ENCODE measurements around the gene ANTXR2. TPM values are rescaled to one million over a fixed set of nuclear protein-coding genes. Genes with fewer than 3 reads are reported as not detected.

Gene ANTXR2
- total and polyA plus RNA-seq, 2 of the 8 experiments (the other 6 are each of a cell fraction or from before 2014, with no cell fraction given) = 1.1 to 7.5 TPM

GRCh38 chr4:80069108-80069836 lies 3.8 kb downstream of the ANTXR2 start:
- Histone ChIP-seq H3K27me3 (replicated peaks in 1 of 4; ENCODE audit: control insufficient read depth in 3 of 4, extremely low read depth in 1 of 4, insufficient read depth in 3 of 4, low read length in 3 of 4) (peaks cover 0 to 7% (median 0%) of the 10 kb centered on the region in 4 experiments; a peak in 2 of 7 replicates), H3K9ac (replicated peaks in 1 of 4; ENCODE audit: extremely low read depth in 1 of 4, low read depth in 3 of 4, low read length in 3 of 4) (no peak overlapping the region), H3K27ac (ENCODE audit: low read depth, low read length) (no peak overlapping the region), H3K4me1 (replicated peaks in 1 of 4; ENCODE audit: control insufficient read depth in 3 of 4, insufficient read depth in 4 of 4, low read length in 3 of 4) (peaks cover 0 to 3% (median 1%) of the 10 kb centered on the region in 4 experiments; a peak in 3 of 7 replicates), H2BK15ac (ENCODE audit: low read length) (no peak overlapping the region), H3K4me2 (ENCODE audit: insufficient read depth in 1 of 2, low read depth in 2 of 2, low read length in 2 of 2) (no peak overlapping the region), H3K4me3 (ENCODE audit: extremely low read depth in 1 of 4, insufficient read depth in 2 of 4, low read depth in 3 of 4, low read length in 4 of 4) (no peak overlapping the region), H4K5ac (ENCODE audit: insufficient read length, low read depth, low read length) (no peak overlapping the region), H3K79me2 (ENCODE audit: control insufficient read depth in 1 of 2, insufficient read depth in 2 of 2, low read length in 2 of 2) (no peaks in the 10 kb centered on the region), H4K91ac (replicated peaks; ENCODE audit: insufficient read length, low read length) (no peak overlapping the region), H2AFZ (ENCODE audit: low read length) (no peak overlapping the region), H2BK12ac (ENCODE audit: low read depth, low read length) (no peak overlapping the region), H3K79me1 (ENCODE audit: low read depth, low read length) (no peaks in the 10 kb centered on the region), H4K8ac (ENCODE audit: extremely low read depth, insufficient read depth, low read length) (no peak overlapping the region), H2AK5ac (ENCODE audit: low read depth, low read length) (no peak overlapping the region), H2BK20ac (ENCODE audit: low read length) (no peak overlapping the region), H3K4ac (replicated peaks; ENCODE audit: insufficient read length, low read depth, low read length) (no peak overlapping the region), H3K9me3 (ENCODE audit: insufficient read depth in 2 of 2, low read depth in 1 of 2, low read length in 1 of 2) (no peaks in the 10 kb centered on the region), H3K18ac (ENCODE audit: extremely low read depth, low read length) (no peak overlapping the region), H4K20me1 (replicated peaks in 1 of 2; ENCODE audit: control insufficient read depth in 1 of 2, insufficient read depth in 2 of 2, low read length in 2 of 2) (no peaks in the 10 kb centered on the region), H3K56ac (replicated peaks; ENCODE audit: insufficient read length, low read depth, low read length) (no peak overlapping the region), H3K14ac (ENCODE audit: insufficient read length) (no peak overlapping the region), H3K23ac (ENCODE audit: insufficient read length) (no peak overlapping the region), H3K23me2 (ENCODE audit: low read depth, low read length) (peaks cover 8% of the 10 kb centered on the region; the same call in 1 of the 2 replicates), H2BK120ac (replicated peaks; ENCODE audit: low read depth, low read length) (no peak overlapping the region), H3K36me3 (ENCODE audit: control insufficient read depth in 2 of 4, insufficient read depth in 4 of 4, low read length in 3 of 4) (no peaks in the 10 kb centered on the region; a peak in 1 of 8 replicates), H2BK5ac (ENCODE audit: low read depth, low read length) (no peak overlapping the region)
- ChIA-PET POLR2A (ENCODE audit: partially characterized antibody) (no interaction called here), CTCF (ENCODE audit: partially characterized antibody) (no interaction called here)
- no peak for DNase-seq (ENCODE audit: low read depth in 1 of 2, low spot score in 2 of 2)
- WGBS, 2 experiments (ENCODE audit: extremely low coverage in 1 of 2, insufficient coverage in 1 of 2, insufficient read length in 1 of 2, insufficient replicate concordance in 2 of 2, low coverage in 1 of 2, low lambda C conversion rate in 2 of 2, missing lambda C conversion rate in 1 of 2) = 73% methylated on average over 5 of the region's 5 CpGs; no CpG with 5 or more reads in 1 of the 2 experiments
- no peak for FAIRE-seq
- TF ChIP-seq ZNF274 (IDR thresholded peaks at IDR 0.05; ENCODE audit: borderline replicate concordance, extremely low read depth, low read length) = no peak
- TF ChIP-seq POLR2AphosphoS5 (IDR thresholded peaks at IDR 0.05; ENCODE audit: low read depth, low read length) = no peak

Data from H1 (cell line).